Choroid plexus epithelial cell (primary cell): ENCODE data around the gene SYTL3.
"Not testable (repeated sequence)": the region's sequence is repeated elsewhere in the genome, so short reads cannot be mapped to it uniquely, and the experiment has no call there.

Source experiments
- DNase-seq: peaks from one replicate; pipeline ENCODE4 v3.0.0-alpha.2; 2010; ENCODE audit warnings: low read depth
- H3K4me3 ChIP-seq: 2 replicates; pipeline ENCODE4 v1.5.1; 2011; ENCODE audit warnings: low read depth, mild to moderate bottlenecking, control low read depth, low read length, moderate library complexity
- CTCF ChIP-seq: conservative IDR thresholded peaks from 2 replicates; pipeline ENCODE4 v1.5.1; 2011; ENCODE audit warnings: low read depth, mild to moderate bottlenecking, control low read depth, inconsistent platforms, low read length, moderate library complexity

SYTL3 gene

GRCh38 chr6:158649289-158650143 is at the start of gene SYTL3:
Gene SYTL3 (plus strand): TSS chr6:158650054. CDS start chr6:158663269, 13,215 bp downstream.
- TF ChIP-seq CTCF = no peak
- peak; percentile 72 for DNase-seq
- H3K4me3 ChIP-seq = no peak within 1 kb of the TSS

- no peak overlapping the region for H3K4me3 ChIP-seq
- TF ChIP-seq CTCF = no peak
- DNase-seq = no peak
These were observed 46.4 kb upstream of the SYTL3 start for GRCh38 chr6:158603261-158604047.

GRCh38 chr6:158604048-158604406 is 45.8 kb upstream of the SYTL3 start:
- no peak overlapping the region for H3K4me3 ChIP-seq
- DNase-seq = no peak
- no peak for TF ChIP-seq CTCF

GRCh38 chr6:158605266-158605878 is 44.5 kb upstream of the SYTL3 start:
- DNase-seq = peak; percentile 89
- TF ChIP-seq CTCF = peak; percentile 89
- no peak overlapping the region for H3K4me3 ChIP-seq

- not testable (repeated sequence) for DNase-seq, H3K4me3 ChIP-seq
These were observed 43.8 kb upstream of the SYTL3 start for GRCh38 chr6:158606011-158606410.

GRCh38 chr6:158606935-158607334 is 42.9 kb upstream of the SYTL3 start:
- no peak for TF ChIP-seq CTCF
- DNase-seq = no peak
- no peak overlapping the region for H3K4me3 ChIP-seq
